Left colon (tissue), 2 donors: Measurements from ENCODE around the gene ASCC3. TPM values are rescaled to one million over a fixed set of nuclear protein-coding genes. Genes with fewer than 3 reads are reported as not detected.
"Not testable (repeated sequence)": the region's sequence is repeated elsewhere in the genome, so short reads cannot be mapped to it uniquely, and the experiment has no call there.

Source experiments
- ATAC-seq: fragments of 200-7000 bp; cut with Tn5 transposase; one replicate; pipeline ENCODE4 v1.9.1; 2020; ENCODE audit warnings: mild to moderate bottlenecking, moderate library complexity
- DNase-seq, 2 donors: peaks; one replicate each; pipeline ENCODE4 v3.0.0-alpha.2; 2020
- intact Hi-C, 2 donors: fragments of 100-400 bp; cut with DNase I in 1 of 2; cut with micrococcal nuclease in 1 of 2; formaldehyde crosslinking; loops; one replicate each; pipeline versions ENCODE4 v1.11.2 to v1.14.0; 2022; cut with DNase I, micrococcal nuclease
- total RNA-seq, 2 donors: library from RNA; stranded (reverse); fragmentation: NEBNext Ultra II Directional; extraction: Animal tissue kit (Norgen Biotek cat#: 25700); gene quantifications; one replicate each; pipeline ENCODE4 v1.2.1, GENCODE V29; 2021
- donor health status: DM: no; HTN: no; CAD: no.
- donor health status: DM: yes; HTN: yes; CAD: no.

Gene ASCC3
- total RNA-seq, 2 donors from 2014 or later: 28.6 to 37.2 TPM

GRCh38 chr6:100691972-100692371, 189.2 kb downstream of the ASCC3 start:
- DNase-seq (no peak), ATAC-seq (no peak)
- intact Hi-C loops: no loop called here

- intact Hi-C loops: no loop called here
- ATAC-seq: no peak
Observed at GRCh38 chr6:100686216-100686615, 194.9 kb downstream of the ASCC3 start.

GRCh38 chr6:100685747-100686146, 195.4 kb downstream of the ASCC3 start:
- intact Hi-C loops: no loop called here
- ATAC-seq (no peak), DNase-seq (no peak)

More at GRCh38 chr6:100686216-100686615, 194.9 kb downstream of the ASCC3 start:
- no peak for DNase-seq

- no peak for DNase-seq
- no peak for ATAC-seq
- intact Hi-C loops: no loop called here
Observed at GRCh38 chr6:100680163-100680562, 201.0 kb downstream of the ASCC3 start.

GRCh38 chr6:100678027-100678426, 203.1 kb downstream of the ASCC3 start:
- intact Hi-C loops: no loop called here
- DNase-seq: no peak
- no peak for ATAC-seq

GRCh38 chr6:100677240-100677639, 203.9 kb downstream of the ASCC3 start:
- no peak for DNase-seq
- ATAC-seq: no peak
- intact Hi-C loops: no loop called here

GRCh38 chr6:100673641-100674040, 207.5 kb downstream of the ASCC3 start:
- DNase-seq: no peak
- ATAC-seq: no peak
- intact Hi-C loops: no loop called here

- intact Hi-C loops: no loop called here
- ATAC-seq (no peak), DNase-seq (no peak)
Observed at GRCh38 chr6:100671740-100672139, 209.4 kb downstream of the ASCC3 start.

- DNase-seq (no peak), ATAC-seq (no peak)
- intact Hi-C loops: no loop called here
Observed at GRCh38 chr6:100670056-100670455, 211.1 kb downstream of the ASCC3 start.

GRCh38 chr6:100665041-100665380, 216.1 kb downstream of the ASCC3 start:
- ATAC-seq: no peak
- intact Hi-C loops: no loop called here

GRCh38 chr6:100664274-100665040, 216.7 kb downstream of the ASCC3 start:
- DNase-seq (no peak), ATAC-seq (peak; percentile 31)
- intact Hi-C loops: no loop called here

More at GRCh38 chr6:100665041-100665380, 216.1 kb downstream of the ASCC3 start:
- DNase-seq: no peak

- DNase-seq (no peak), ATAC-seq (no peak)
- intact Hi-C loops: no loop called here
Observed at GRCh38 chr6:100663219-100663863, 217.8 kb downstream of the ASCC3 start.

- no peak for ATAC-seq
- intact Hi-C loops: no loop called here
- no peak for DNase-seq
Observed at GRCh38 chr6:100662264-100662663, 218.9 kb downstream of the ASCC3 start.

- intact Hi-C loops: loop anchor here in 1 of 2 donors (10.0 kb wide), 1 partner anchor 544 kb away; no protein-coding TSS in a partner anchor
- no peak for ATAC-seq
- DNase-seq: no peak
Observed at GRCh38 chr6:100658486-100658885, 222.6 kb downstream of the ASCC3 start.

GRCh38 chr6:100657678-100658330, 223.3 kb downstream of the ASCC3 start:
- intact Hi-C loops: loop anchor here in 1 of 2 donors (10.0 kb wide), 1 partner anchor 543 kb away; no protein-coding TSS in a partner anchor
- DNase-seq (no peak), ATAC-seq (no peak)

GRCh38 chr6:100641147-100641546, 240.0 kb downstream of the ASCC3 start:
- DNase-seq, intact Hi-C loops, ATAC-seq: not testable (repeated sequence)

- intact Hi-C loops: no loop called here
- DNase-seq: no peak
- ATAC-seq: peak; percentile 80
Observed at GRCh38 chr6:100633096-100633777, 247.9 kb downstream of the ASCC3 start.

- ATAC-seq (no peak), DNase-seq (no peak)
- intact Hi-C loops: no loop called here
Observed at GRCh38 chr6:100630536-100630935, 250.6 kb downstream of the ASCC3 start.
